ENCODE results near the gene SACS.
A peak's percentile ranks its signal among the peaks of the same experiment; 100 is the strongest.
"Not testable (repeated sequence)": the region's sequence is repeated elsewhere in the genome, so short reads cannot be mapped to it uniquely, and the experiment has no call there.

SACS gene

GRCh38 chr13:23411220-23411619 is 22.3 kb downstream of the SACS start:
- no peak for DNase-seq (ENCODE audit: low spot score)

- DNase-seq (ENCODE audit: low spot score), result no peak
Measured at GRCh38 chr13:23408026-23408425, 25.5 kb downstream of the SACS start.

- DNase-seq (ENCODE audit: low spot score), result not testable (repeated sequence)
Measured at GRCh38 chr13:23401156-23401555, 32.3 kb downstream of the SACS start.

- DNase-seq (ENCODE audit: low spot score), result no peak
Measured at GRCh38 chr13:23399347-23399746, 34.2 kb downstream of the SACS start.

- no peak for DNase-seq (ENCODE audit: low spot score)
Measured at GRCh38 chr13:23394821-23395220, 38.7 kb downstream of the SACS start.

GRCh38 chr13:23392925-23393645 is 40.4 kb downstream of the SACS start:
- no peak for DNase-seq (ENCODE audit: low spot score)

- no peak for DNase-seq (ENCODE audit: low spot score)
Measured at GRCh38 chr13:23392313-23392712, 41.2 kb downstream of the SACS start.

GRCh38 chr13:23391752-23392151 is 41.8 kb downstream of the SACS start:
- no peak for DNase-seq (ENCODE audit: low spot score)

GRCh38 chr13:23386533-23386932 is 47.0 kb downstream of the SACS start:
- no peak for DNase-seq (ENCODE audit: low spot score)

- no peak for DNase-seq (ENCODE audit: low spot score)
Measured at GRCh38 chr13:23385931-23386330, 47.6 kb downstream of the SACS start.

GRCh38 chr13:23384111-23384510 is 49.4 kb downstream of the SACS start:
- no peak for DNase-seq (ENCODE audit: low spot score)

- no peak for DNase-seq (ENCODE audit: low spot score)
Measured at GRCh38 chr13:23383151-23383550, 50.4 kb downstream of the SACS start.

GRCh38 chr13:23381866-23382265 is 51.6 kb downstream of the SACS start:
- peak; percentile 69 for DNase-seq (ENCODE audit: low spot score)

GRCh38 chr13:23380534-23380933 is 53.0 kb downstream of the SACS start:
- no peak for DNase-seq (ENCODE audit: low spot score)

- no peak for DNase-seq (ENCODE audit: low spot score)
Measured at GRCh38 chr13:23377983-23378632, 55.4 kb downstream of the SACS start.

- DNase-seq (ENCODE audit: low spot score), result no peak
Measured at GRCh38 chr13:23377579-23377978, 55.9 kb downstream of the SACS start.

GRCh38 chr13:23375001-23375971 is 58.2 kb downstream of the SACS start:
- DNase-seq (ENCODE audit: low spot score), result peak; percentile 97

GRCh38 chr13:23372264-23372906 is 61.1 kb downstream of the SACS start:
- DNase-seq (ENCODE audit: low spot score), result no peak

- DNase-seq (ENCODE audit: low spot score), result no peak
Measured at GRCh38 chr13:23367907-23368306, 65.6 kb downstream of the SACS start.

- no peak for DNase-seq (ENCODE audit: low spot score)
Measured at GRCh38 chr13:23365652-23366051, 67.8 kb downstream of the SACS start.

GRCh38 chr13:23359882-23360281 is 73.6 kb downstream of the SACS start:
- DNase-seq (ENCODE audit: low spot score), result no peak

- no peak for DNase-seq (ENCODE audit: low spot score)
Measured at GRCh38 chr13:23357349-23357748, 76.2 kb downstream of the SACS start.

Data from Ammon's horn (tissue), 1 donor.